ENCODE results near the gene DDX1.

The DDX1 gene

GRCh38 chr2:15630978-15631719 lies 39.5 kb downstream of the DDX1 start:
- no peak for DNase-seq

GRCh38 chr2:15631883-15632282 lies 40.2 kb downstream of the DDX1 start:
- no peak for DNase-seq

- DNase-seq = no peak
Measured at GRCh38 chr2:15633043-15633970, 41.6 kb downstream of the DDX1 start.

GRCh38 chr2:15633971-15634346 lies 42.3 kb downstream of the DDX1 start:
- no peak for DNase-seq

- no peak for DNase-seq
Measured at GRCh38 chr2:15634846-15635490, 43.3 kb downstream of the DDX1 start.

- peak; percentile 65 to 73 (median 67) for DNase-seq
Measured at GRCh38 chr2:15636972-15637785, 45.5 kb downstream of the DDX1 start.

- no peak for DNase-seq
Measured at GRCh38 chr2:15638720-15639119, 47.1 kb downstream of the DDX1 start.

GRCh38 chr2:15639323-15640251 lies 47.9 kb downstream of the DDX1 start:
- no peak for DNase-seq

- peak; percentile 25 to 59 (median 46) for DNase-seq
Measured at GRCh38 chr2:15640261-15640711, 48.6 kb downstream of the DDX1 start.

GRCh38 chr2:15640784-15641183 lies 49.1 kb downstream of the DDX1 start:
- DNase-seq = no peak

GRCh38 chr2:15641530-15641982 lies 49.9 kb downstream of the DDX1 start:
- DNase-seq = no peak

GRCh38 chr2:15642011-15642814 lies 50.5 kb downstream of the DDX1 start:
- no peak for DNase-seq

GRCh38 chr2:15642815-15643500 lies 51.3 kb downstream of the DDX1 start:
- DNase-seq = no peak

- DNase-seq = no peak
Measured at GRCh38 chr2:15643791-15644585, 52.3 kb downstream of the DDX1 start.

GRCh38 chr2:15645300-15645699 lies 53.6 kb downstream of the DDX1 start:
- no peak for DNase-seq

GRCh38 chr2:15645720-15646385 lies 54.2 kb downstream of the DDX1 start:
- no peak for DNase-seq

- DNase-seq = no peak
Measured at GRCh38 chr2:15646661-15647060, 55.0 kb downstream of the DDX1 start.
